ENCODE measurements around the gene GOT2.

DNA sequence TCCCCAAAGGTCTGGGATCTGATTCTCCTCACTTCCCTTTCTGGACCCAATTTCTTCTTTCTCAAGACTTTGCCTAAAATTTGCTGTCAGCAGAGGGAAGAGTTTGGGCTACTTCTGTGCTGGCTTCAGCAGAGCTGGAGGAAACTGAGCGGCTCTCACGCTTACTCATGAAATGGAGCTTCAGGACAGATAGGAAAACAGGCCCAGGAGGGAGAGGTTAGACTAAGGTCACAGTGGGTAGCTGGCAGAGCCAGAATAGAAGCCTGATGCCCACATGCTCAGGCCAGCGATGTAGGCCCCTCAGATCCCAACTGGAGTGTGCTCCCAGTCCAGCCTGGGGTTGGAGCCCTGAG is 50.1 kb downstream of the GOT2 start:
- TF ChIP-seq CTCF (IDR thresholded peaks at IDR 0.05) = no peak
- no peak for TF ChIP-seq POLR2A (IDR thresholded peaks at IDR 0.05)

All from gastroesophageal sphincter (tissue), 3 donors.